Measurements from ENCODE around the gene TMSB15C. TPM values are rescaled to one million over a fixed set of nuclear protein-coding genes. Genes with fewer than 3 reads are reported as not detected.
"Not testable (repeated sequence)": the region's sequence is repeated elsewhere in the genome, so short reads cannot be mapped to it uniquely, and the experiment has no call there.

TMSB15C gene
- total RNA-seq, 1 donor from 2014 or later = 20.6 TPM

- peaks cover 72% of the 10 kb centered on the region for H3K4me1 Mint-ChIP-seq
- peak overlapping the region; percentile 68 for H2AFZ ChIP-seq (replicated peaks)
Measured at GRCh38 chrX:104113222-104113965, 37.4 kb upstream of the TMSB15C start.

GRCh38 chrX:104112326-104112951 lies 36.4 kb upstream of the TMSB15C start, which contains the start of gene ZCCHC18:
ZCCHC18 (plus strand) TSS chrX:104112523; CDS start chrX:104114112, 1,589 bp downstream.
- peak within 1 kb of the TSS; percentile 82 for H2AFZ ChIP-seq (replicated peaks)
- H4K20me1 ChIP-seq (ENCODE audit: low read depth) = peaks cover 8% of the 10 kb centered on the region
- Mint-ChIP-seq H3K4me3 (peak within 1 kb of the TSS; percentile 96), H3K27me3 (ENCODE audit: insufficient read depth, low read depth) (peaks cover 3% of the 10 kb centered on the region), H3K36me3 (peaks cover 6% of the 10 kb centered on the region), H3K9me3 (no peaks in the 10 kb centered on the region), H3K4me1 (peaks cover 65% of the 10 kb centered on the region), H3K27ac (peak within 1 kb of the TSS; percentile 97)
- peaks cover 18% of the 10 kb centered on the region for H3K4me1 ChIP-seq
- peaks cover 22% of the 10 kb centered on the region for H3F3A ChIP-seq (ENCODE audit: low read depth)
- H3K4me3 ChIP-seq = peak within 1 kb of the TSS; percentile 63
- no peaks in the 10 kb centered on the region for H3K79me2 ChIP-seq (ENCODE audit: low read depth)
- DNase-seq (ENCODE audit: low spot score) = peak; percentile 91
- H3K27ac ChIP-seq = peak within 1 kb of the TSS; percentile 76
- H3K9ac ChIP-seq = peak within 1 kb of the TSS; percentile 52
- H3K4me2 ChIP-seq = peak within 1 kb of the TSS; percentile 82
- TF ChIP-seq EZH2phosphoT487 (IDR thresholded peaks at IDR 0.05) (no peak), CTCF (IDR thresholded peaks at IDR 0.05) (no peak), EZH2 (IDR thresholded peaks at IDR 0.05) (no peak)
- no peaks in the 10 kb centered on the region for H3K27me3 ChIP-seq
- no peaks in the 10 kb centered on the region for H3K36me3 ChIP-seq
- no peaks in the 10 kb centered on the region for H3K9me3 ChIP-seq (ENCODE audit: low read depth)

More at GRCh38 chrX:104113222-104113965, 37.4 kb upstream of the TMSB15C start:
- no peaks in the 10 kb centered on the region for H3K36me3 ChIP-seq
- H3K27ac ChIP-seq = peak overlapping the region; percentile 67
- peaks cover 6% of the 10 kb centered on the region for H3K36me3 Mint-ChIP-seq
- peak overlapping the region; percentile 82 for H3K4me2 ChIP-seq
- DNase-seq (ENCODE audit: low spot score) = peak; percentile 80
- no peaks in the 10 kb centered on the region for H3K9me3 Mint-ChIP-seq
- no peak for TF ChIP-seq EZH2 (IDR thresholded peaks at IDR 0.05)
- peak; percentile 54 for TF ChIP-seq CTCF (IDR thresholded peaks at IDR 0.05)
- TF ChIP-seq EZH2phosphoT487 (IDR thresholded peaks at IDR 0.05) = no peak
- no peaks in the 10 kb centered on the region for H3K79me2 ChIP-seq (ENCODE audit: low read depth)
- peaks cover 8% of the 10 kb centered on the region for H4K20me1 ChIP-seq (ENCODE audit: low read depth)
- H3K4me3 ChIP-seq = peak overlapping the region; percentile 63
- no peak overlapping the region for H3K9ac ChIP-seq
- peak overlapping the region; percentile 97 for H3K27ac Mint-ChIP-seq
- peaks cover 22% of the 10 kb centered on the region for H3F3A ChIP-seq (ENCODE audit: low read depth)
- H3K27me3 Mint-ChIP-seq (ENCODE audit: insufficient read depth, low read depth) = peaks cover 3% of the 10 kb centered on the region
- peaks cover 18% of the 10 kb centered on the region for H3K4me1 ChIP-seq
- H3K9me3 ChIP-seq (ENCODE audit: low read depth) = no peaks in the 10 kb centered on the region
- H3K27me3 ChIP-seq = no peaks in the 10 kb centered on the region
- H3K4me3 Mint-ChIP-seq = peak overlapping the region; percentile 96

GRCh38 chrX:104110491-104111240 lies 34.6 kb upstream of the TMSB15C start:
- not testable (repeated sequence) for H4K20me1 ChIP-seq (ENCODE audit: low read depth); H3K4me3 ChIP-seq; H3K27me3 ChIP-seq; H3K9me3 Mint-ChIP-seq; H3K9ac ChIP-seq; H3K9me3 ChIP-seq (ENCODE audit: low read depth); H3K36me3 ChIP-seq; H2AFZ ChIP-seq (replicated peaks); H3K36me3 Mint-ChIP-seq; H3K27me3 Mint-ChIP-seq (ENCODE audit: insufficient read depth, low read depth); H3K79me2 ChIP-seq (ENCODE audit: low read depth); DNase-seq (ENCODE audit: low spot score); H3K27ac ChIP-seq
- peaks cover 74% of the 10 kb centered on the region for H3K4me1 Mint-ChIP-seq
- H3K4me3 Mint-ChIP-seq = peak overlapping the region; percentile 58
- peaks cover 22% of the 10 kb centered on the region for H3F3A ChIP-seq (ENCODE audit: low read depth)
- peak overlapping the region; percentile 63 for H3K27ac Mint-ChIP-seq
- peaks cover 18% of the 10 kb centered on the region for H3K4me1 ChIP-seq
- peak overlapping the region; percentile 82 for H3K4me2 ChIP-seq
